NT2/D1 (cell line): ENCODE results near the gene PAPPA2.

ENCODE experiments used
- SUZ12 ChIP-seq: IDR thresholded peaks from 2 replicates; pipeline ENCODE4 v1.6.1; 2011; ENCODE audit not compliant: insufficient read length, insufficient read depth; ENCODE audit errors: extremely low read depth
- YY1 ChIP-seq: IDR thresholded peaks from 2 replicates; pipeline ENCODE4 v1.6.1; 2011; ENCODE audit not compliant: insufficient read length, insufficient read depth
- ZNF274 ChIP-seq: IDR thresholded peaks from 2 replicates; pipeline ENCODE4 v1.6.1; 2011; ENCODE audit warnings: mild to moderate bottlenecking, low read depth, low read length

DNA sequence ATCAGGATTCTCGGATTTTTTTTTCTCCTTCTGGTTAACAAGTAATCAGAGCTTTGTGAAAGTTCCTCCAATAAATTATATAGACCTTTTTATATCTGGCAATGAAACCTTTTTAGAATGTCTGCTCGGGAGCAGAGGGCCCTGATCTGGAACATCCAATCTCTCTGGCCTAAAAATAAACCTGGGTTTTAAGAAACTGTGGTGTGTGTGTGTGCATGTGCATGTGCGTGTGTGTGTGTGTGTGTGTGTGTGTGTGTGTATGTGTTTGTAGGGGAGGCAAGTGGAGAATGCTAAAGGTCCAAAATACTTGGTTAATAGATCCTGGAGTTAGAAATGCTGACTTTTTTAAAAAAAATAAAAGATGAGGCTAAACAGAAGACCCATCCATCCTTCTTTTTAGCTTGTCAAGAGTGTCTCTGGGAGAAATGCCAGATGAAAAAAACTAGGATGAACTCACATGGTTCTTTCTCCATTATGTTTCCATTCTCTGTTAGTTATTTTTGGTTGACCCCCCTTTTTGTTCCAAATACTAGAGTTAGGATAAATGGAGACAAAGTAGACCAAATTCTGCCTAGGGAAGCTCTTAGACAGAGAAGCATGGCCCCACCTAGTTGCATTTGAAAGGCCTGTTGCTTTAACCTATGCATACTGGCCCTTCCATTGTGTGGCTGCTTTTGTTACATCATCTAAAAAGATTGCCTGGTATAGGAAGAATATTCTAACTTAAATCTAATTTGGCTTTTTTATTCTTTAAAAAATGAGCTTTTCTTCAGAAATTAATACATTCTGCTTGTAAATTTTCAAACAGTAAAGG, 175.9 kb downstream of the PAPPA2 start:
- TF ChIP-seq SUZ12 = no peak
- TF ChIP-seq YY1 = no peak
- TF ChIP-seq ZNF274 = no peak
